Measurements from ENCODE around the gene PGS1. TPM values are rescaled to one million over a fixed set of nuclear protein-coding genes. Genes with fewer than 3 reads are reported as not detected.

PGS1 gene
- total and polyA plus RNA-seq, 7 experiments from 2014 or later: 36.1 to 84.3 (median 77.3) TPM

Other genes starting within 250 kb of the PGS1 start
- 100 to 1,000 TPM; 574 to 808 (median 773) TPM for gene TMC6, start 249.9 kb upstream of the PGS1 start, total RNA-seq
- 100 to 1,000 TPM; 165 to 247 TPM for gene TMC6, start 249.9 kb upstream of the PGS1 start, polyA plus RNA-seq
- gene TMC8, start 247.9 kb upstream of the PGS1 start, total RNA-seq: 100 to 1,000 TPM; 423 to 593 (median 509) TPM
- gene TMC8, start 247.9 kb upstream of the PGS1 start, polyA plus RNA-seq: 100 to 1,000 TPM in 1 of 2 donors, 10 to 100 TPM in 1; 94.4 to 217 TPM
- 1 to 10 TPM in 1 of 5 experiments, under 1 TPM in 1, not detected in 3; 0.10 to 1.0 TPM for gene C17orf99, start 232.3 kb upstream of the PGS1 start, total RNA-seq
- not detected for gene C17orf99, start 232.3 kb upstream of the PGS1 start, polyA plus RNA-seq
- 100 to 1,000 TPM in 1 of 5 experiments, 10 to 100 TPM in 4; 47.6 to 109 (median 58.6) TPM for gene SYNGR2, start 210.1 kb upstream of the PGS1 start, total RNA-seq
- gene SYNGR2, start 210.1 kb upstream of the PGS1 start, polyA plus RNA-seq: 100 to 1,000 TPM in 1 of 2 donors, 10 to 100 TPM in 1; 94.6 to 118 TPM
- gene TK1, start 191.6 kb upstream of the PGS1 start, total RNA-seq: 10 to 100 TPM in 1 of 5 experiments, 1 to 10 TPM in 1, under 1 TPM in 1, not detected in 2; 0.29 to 57.7 (median 1.0) TPM
- gene TK1, start 191.6 kb upstream of the PGS1 start, polyA plus RNA-seq: under 1 TPM; 0.20 to 0.28 TPM
- gene AFMID, start 191.3 kb upstream of the PGS1 start, total RNA-seq: 10 to 100 TPM in 1 of 5 experiments, 1 to 10 TPM in 4; 1.2 to 19.2 (median 3.0) TPM
- gene AFMID, start 191.3 kb upstream of the PGS1 start, polyA plus RNA-seq: 1 to 10 TPM in 1 of 2 donors, under 1 TPM in 1; 0.99 to 1.1 TPM
- gene BIRC5, start 164.4 kb upstream of the PGS1 start, total RNA-seq: 10 to 100 TPM in 1 of 5 experiments, not detected in 4; 49.0 TPM
- not detected for gene BIRC5, start 164.4 kb upstream of the PGS1 start, polyA plus RNA-seq
- not detected for gene TMEM235, start 147.0 kb upstream of the PGS1 start, total RNA-seq
- gene TMEM235, start 147.0 kb upstream of the PGS1 start, polyA plus RNA-seq: not detected
- gene SOCS3, start 18.6 kb upstream of the PGS1 start, total RNA-seq: 100 to 1,000 TPM in 3 of 5 experiments, 1 to 10 TPM in 2; 8.1 to 281 (median 110) TPM
- gene SOCS3, start 18.6 kb upstream of the PGS1 start, polyA plus RNA-seq: 100 to 1,000 TPM in 1 of 2 donors, 10 to 100 TPM in 1; 58.4 to 206 TPM
- gene DNAH17, start 198.7 kb downstream of the PGS1 start, total RNA-seq: 1 to 10 TPM in 1 of 5 experiments, under 1 TPM in 4; 0.05 to 1.0 (median 0.24) TPM
- 1 to 10 TPM in 1 of 2 donors, under 1 TPM in 1; 0.38 to 1.5 TPM for gene DNAH17, start 198.7 kb downstream of the PGS1 start, polyA plus RNA-seq

All from naive thymus-derived CD4-positive, alpha-beta T cell (primary cell).